CD8-positive, alpha-beta memory T cell (primary cell): ENCODE measurements around the gene SFMBT2. TPM values are rescaled to one million over a fixed set of nuclear protein-coding genes. Genes with fewer than 3 reads are reported as not detected.
A peak's percentile ranks its signal among the peaks of the same experiment; 100 is the strongest.

Source experiments
- CTCF ChIA-PET: fragments of 350-600 bp; sonication (Branson Sonifier 250); formaldehyde crosslinking; loops from one replicate; lab custom pipeline; 2021; ENCODE audit warnings: antibody characterized with exemption; lab: Charles Lee
- POLR2A ChIA-PET: fragments of 350-600 bp; sonication (Branson Sonifier 250); formaldehyde crosslinking; loops from one replicate; lab custom pipeline; 2021; ENCODE audit warnings: antibody characterized with exemption; lab: Charles Lee
- DNase-seq, 5 donors: peaks; one replicate each; pipeline versions ENCODE4 v3.0.0 to v3.0.0-alpha.2; 2020 to 2022; ENCODE audit warnings: mixed read lengths in 1 of 5
- H3K27ac ChIP-seq: one replicate; pipeline ENCODE4 v1.7.0; 2013; ENCODE audit warnings: low read depth, mild to moderate bottlenecking, low read length, moderate library complexity
- H3K27me3 ChIP-seq: 2 replicates; pipeline ENCODE4 v1.7.0; 2013; ENCODE audit warnings: low read length, mild to moderate bottlenecking; ENCODE audit not compliant: insufficient read depth, poor library complexity, severe bottlenecking
- H3K36me3 ChIP-seq: 2 replicates; pipeline ENCODE4 v1.7.0; 2013; ENCODE audit warnings: mild to moderate bottlenecking, low read length, moderate library complexity; ENCODE audit not compliant: insufficient read depth
- H3K4me1 ChIP-seq: 2 replicates; pipeline ENCODE4 v1.7.0; 2013; ENCODE audit warnings: mild to moderate bottlenecking, low read length, moderate library complexity; ENCODE audit not compliant: insufficient read depth
- H3K4me3 ChIP-seq: 2 replicates; pipeline ENCODE4 v1.7.0; 2013; ENCODE audit warnings: mild to moderate bottlenecking, low read length
- H3K9me3 ChIP-seq: 2 replicates; pipeline ENCODE4 v1.7.0; 2013; ENCODE audit warnings: mild to moderate bottlenecking, low read length
- H3K27ac Mint-ChIP-seq, 8 donors: one replicate each; pipeline ENCODE4 v1.8.0; 2020 to 2021; ENCODE audit warnings: mixed read lengths in 8 of 8, mild to moderate bottlenecking in 6 of 8, inconsistent platforms in 3 of 8, moderate library complexity in 3 of 8
- H3K27me3 Mint-ChIP-seq, 2 donors: one replicate each; pipeline ENCODE4 v1.8.0; 2020 to 2021; ENCODE audit warnings: mixed read lengths in 2 of 2, mild to moderate bottlenecking in 1 of 2, moderate library complexity in 1 of 2
- H3K36me3 Mint-ChIP-seq, 3 donors: one replicate each; pipeline ENCODE4 v1.8.0; 2020 to 2021; ENCODE audit warnings: mixed read lengths in 3 of 3, inconsistent platforms in 1 of 3, mild to moderate bottlenecking in 1 of 3
- H3K4me1 Mint-ChIP-seq, 3 donors: one replicate each; pipeline ENCODE4 v1.8.0; 2020 to 2021; ENCODE audit warnings: mixed read lengths in 3 of 3, inconsistent platforms in 1 of 3, mild to moderate bottlenecking in 1 of 3
- H3K4me3 Mint-ChIP-seq, 7 donors: one replicate each; pipeline ENCODE4 v1.8.0; 2020 to 2021; ENCODE audit warnings: mixed read lengths in 7 of 7, mild to moderate bottlenecking in 6 of 7, moderate library complexity in 4 of 7, inconsistent platforms in 2 of 7
- H3K9me3 Mint-ChIP-seq, 5 donors: one replicate each; pipeline ENCODE4 v1.8.0; 2020 to 2022; ENCODE audit warnings: mixed read lengths in 5 of 5, mild to moderate bottlenecking in 3 of 5, moderate library complexity in 2 of 5, inconsistent platforms in 1 of 5
- polyA plus RNA-seq: library from polyadenylated mRNA; unstranded; fragments of 300-500 nt; fragmentation: Illumina TruSeq; gene quantifications from one replicate; pipeline ENCODE4 v1.2.3, GENCODE V29; 2021
- total RNA-seq, 2 experiments: library from RNA; stranded (reverse); gene quantifications; one replicate each; pipeline ENCODE4 v1.2.3, GENCODE V29; 2021

SFMBT2 gene
- total and polyA plus RNA-seq, 3 experiments from 2014 or later = 4.9 to 18.3 (median 17.4) TPM

GRCh38 chr10:7255517-7255916 is 155.3 kb downstream of the SFMBT2 start:
- Histone ChIP-seq H3K4me3 (no peak overlapping the region), H3K4me1 (peaks cover 32% of the 10 kb centered on the region), H3K36me3 (no peaks in the 10 kb centered on the region), H3K27me3 (no peaks in the 10 kb centered on the region), H3K27ac (no peak overlapping the region), H3K9me3 (no peaks in the 10 kb centered on the region)
- peak overlapping the region in 7 of 8 donors; percentile 3 to 87 (median 44) for H3K27ac Mint-ChIP-seq
- ChIA-PET CTCF (interaction anchor here (1.4 kb wide), 1 partner anchor 14 kb away, joined by 3 read pairs; no protein-coding TSS in a partner anchor), POLR2A (no interaction called here)
- H3K27me3 Mint-ChIP-seq = peaks cover 0 to 6% of the 10 kb centered on the region in 2 donors
- peaks cover 55 to 73% (median 61%) of the 10 kb centered on the region in 3 donors for H3K4me1 Mint-ChIP-seq
- H3K4me3 Mint-ChIP-seq = no peak overlapping the region
- peaks cover 0 to 35% (median 13%) of the 10 kb centered on the region in 3 donors for H3K36me3 Mint-ChIP-seq
- H3K9me3 Mint-ChIP-seq = peaks cover 0 to 1% (median 0%) of the 10 kb centered on the region in 5 donors
- DNase-seq = no peak

DNA sequence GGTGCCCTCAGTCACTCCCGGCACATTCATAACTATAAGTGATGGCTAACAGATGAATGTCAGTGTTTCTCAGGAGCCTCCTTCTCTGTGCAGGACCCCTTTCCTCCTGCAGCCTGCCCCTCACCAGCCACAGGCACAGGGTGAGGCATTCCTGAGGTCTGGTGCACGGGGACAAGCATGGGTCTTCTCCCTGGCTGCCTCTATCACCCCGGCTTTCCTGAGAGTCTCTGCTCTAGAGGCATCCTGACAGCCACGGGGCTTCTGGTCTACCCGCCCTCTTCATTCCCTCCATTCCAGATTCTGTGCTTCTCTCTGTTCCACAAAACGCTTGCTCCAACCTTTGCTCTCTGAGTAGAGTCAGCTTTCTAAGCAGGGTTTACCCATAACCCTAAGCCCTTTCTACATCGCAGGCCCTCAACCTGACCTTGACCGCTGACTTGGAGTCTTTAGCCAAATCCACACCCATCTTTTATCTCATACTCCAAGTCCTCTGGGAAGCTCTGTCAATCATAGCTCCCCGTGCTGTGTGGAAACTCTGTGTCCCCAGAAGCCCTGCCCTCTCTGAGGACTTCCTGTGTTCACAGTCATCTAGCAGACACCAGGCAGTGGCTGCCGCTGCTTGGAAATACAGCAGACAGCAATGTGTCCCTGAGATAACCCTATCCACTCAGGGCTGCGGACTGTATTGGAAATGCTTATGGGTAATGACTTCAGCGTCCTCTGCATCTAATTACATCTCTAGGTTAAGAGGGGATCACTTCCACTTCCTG is 159.0 kb downstream of the SFMBT2 start:
- Mint-ChIP-seq H3K27me3 (peaks cover 0 to 5% of the 10 kb centered on the region in 2 donors), H3K36me3 (peaks cover 5 to 59% (median 17%) of the 10 kb centered on the region in 3 donors), H3K27ac (peak overlapping the region in 4 of 8 donors; percentile 1 to 66 (median 24))

DNA sequence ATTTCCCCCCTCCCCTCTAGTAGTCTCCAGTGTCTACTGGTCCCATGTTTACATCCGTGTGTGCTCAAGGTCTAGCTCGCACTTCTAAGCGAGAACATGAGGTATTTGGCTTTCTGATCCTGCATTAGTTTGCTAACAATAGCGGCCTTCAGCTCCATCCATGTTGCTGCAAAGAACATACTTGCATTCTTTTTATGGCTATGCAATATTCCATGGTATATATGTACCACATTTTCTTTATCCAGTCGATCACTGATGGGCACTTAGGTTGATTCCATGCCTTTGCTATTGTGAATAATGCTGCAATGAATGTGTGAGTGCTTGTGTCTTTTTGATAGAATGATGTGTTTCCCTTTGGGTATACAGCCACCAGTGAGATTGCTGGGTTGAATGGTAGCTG is 160.6 kb downstream of the SFMBT2 start:
- H3K9me3 Mint-ChIP-seq = peaks cover 0 to 1% (median 0%) of the 10 kb centered on the region in 5 donors
- H3K9me3 ChIP-seq = no peaks in the 10 kb centered on the region
- peaks cover 0 to 5% of the 10 kb centered on the region in 2 donors for H3K27me3 Mint-ChIP-seq
- peaks cover 5 to 64% (median 20%) of the 10 kb centered on the region in 3 donors for H3K36me3 Mint-ChIP-seq
- no peak overlapping the region for H3K4me3 Mint-ChIP-seq
- no peak overlapping the region for H3K27ac ChIP-seq
- no peaks in the 10 kb centered on the region for H3K27me3 ChIP-seq
- POLR2A ChIA-PET = no interaction called here
- H3K4me1 ChIP-seq = no peaks in the 10 kb centered on the region
- DNase-seq = no peak
- CTCF ChIA-PET = no interaction called here
- H3K4me1 Mint-ChIP-seq = peaks cover 14 to 31% (median 20%) of the 10 kb centered on the region in 3 donors
- no peak overlapping the region for H3K4me3 ChIP-seq
- H3K36me3 ChIP-seq = peaks cover 21% of the 10 kb centered on the region
- H3K27ac Mint-ChIP-seq = peak overlapping the region in 1 of 8 donors; percentile 11

More for the DNA sequence above, 159.0 kb downstream of the SFMBT2 start:
- Histone ChIP-seq H3K9me3 (no peaks in the 10 kb centered on the region), H3K4me3 (no peak overlapping the region), H3K36me3 (peaks cover 16% of the 10 kb centered on the region), H3K4me1 (peaks cover 4% of the 10 kb centered on the region), H3K27me3 (no peaks in the 10 kb centered on the region), H3K27ac (no peak overlapping the region)
- DNase-seq = no peak
- CTCF ChIA-PET = no interaction called here
- Mint-ChIP-seq H3K9me3 (peaks cover 0 to 1% (median 0%) of the 10 kb centered on the region in 5 donors), H3K4me3 (no peak overlapping the region), H3K4me1 (peaks cover 26 to 40% (median 30%) of the 10 kb centered on the region in 3 donors)
- POLR2A ChIA-PET = no interaction called here

DNA sequence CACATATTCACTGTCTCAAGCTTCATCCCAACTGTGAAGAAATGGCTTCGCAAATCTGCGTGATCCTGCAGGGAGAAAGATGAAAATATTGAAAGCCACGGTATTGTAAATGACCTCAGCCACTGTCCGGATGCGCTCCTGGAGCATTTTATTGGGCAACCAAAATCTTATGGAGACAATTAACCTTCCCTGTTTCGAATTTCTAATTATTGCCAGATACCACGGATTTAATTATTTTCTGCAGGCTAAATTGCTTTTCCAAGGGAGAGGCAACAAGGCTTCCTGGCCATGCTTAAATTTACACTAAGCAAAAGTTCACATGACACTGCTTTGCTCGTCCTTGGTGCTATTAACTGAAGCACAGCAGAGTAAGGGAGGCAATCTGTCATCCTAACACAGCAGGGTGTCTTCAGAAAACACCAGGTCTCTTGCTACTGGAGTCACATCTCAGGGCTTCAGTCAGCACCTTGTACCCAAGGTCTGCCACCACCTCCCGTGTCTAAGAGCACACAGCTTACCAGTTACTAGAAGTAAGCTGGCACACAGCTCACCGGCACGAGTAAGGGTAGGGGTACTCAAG is 162.2 kb downstream of the SFMBT2 start:
- H3K4me3 Mint-ChIP-seq = no peak overlapping the region
- peaks cover 25 to 34% (median 32%) of the 10 kb centered on the region in 3 donors for H3K4me1 Mint-ChIP-seq
- peaks cover 0 to 1% (median 0%) of the 10 kb centered on the region in 5 donors for H3K9me3 Mint-ChIP-seq
- ChIA-PET CTCF (no interaction called here), POLR2A (no interaction called here)
- no peak overlapping the region for H3K4me3 ChIP-seq
- H3K27ac ChIP-seq = no peak overlapping the region
- peaks cover 6% of the 10 kb centered on the region for H3K4me1 ChIP-seq
- no peak for DNase-seq
- H3K27ac Mint-ChIP-seq = peak overlapping the region in 1 of 8 donors; percentile 17
- H3K36me3 ChIP-seq = peaks cover 23% of the 10 kb centered on the region
- H3K27me3 ChIP-seq = no peaks in the 10 kb centered on the region
- no peaks in the 10 kb centered on the region for H3K9me3 ChIP-seq
- peaks cover 5 to 62% (median 17%) of the 10 kb centered on the region in 3 donors for H3K36me3 Mint-ChIP-seq
- peaks cover 0 to 8% of the 10 kb centered on the region in 2 donors for H3K27me3 Mint-ChIP-seq

DNA sequence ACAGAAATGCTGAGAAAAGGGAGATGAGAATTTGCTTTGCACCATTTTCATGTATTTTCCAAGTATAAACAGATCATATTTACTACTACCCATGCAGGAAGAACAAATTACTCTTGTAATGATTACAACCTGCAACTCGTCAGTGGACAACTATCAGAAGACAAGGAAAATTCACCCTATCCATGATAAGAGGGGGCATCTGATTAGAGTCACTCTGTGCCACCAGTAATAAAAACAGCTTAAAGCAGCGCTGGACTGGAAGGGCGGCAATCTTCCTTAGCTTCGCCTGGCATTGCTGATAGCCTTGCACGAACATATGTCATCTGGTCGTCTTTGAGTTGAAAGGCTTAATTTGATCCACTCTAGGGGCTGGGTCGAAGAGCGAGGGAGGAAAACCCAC is 162.7 kb downstream of the SFMBT2 start:
- H3K9me3 Mint-ChIP-seq = peaks cover 0 to 1% (median 0%) of the 10 kb centered on the region in 5 donors
- H3K4me3 Mint-ChIP-seq = no peak overlapping the region
- Histone ChIP-seq H3K27me3 (no peaks in the 10 kb centered on the region), H3K9me3 (no peaks in the 10 kb centered on the region), H3K4me1 (peaks cover 6% of the 10 kb centered on the region), H3K27ac (no peak overlapping the region), H3K36me3 (peaks cover 28% of the 10 kb centered on the region), H3K4me3 (no peak overlapping the region)
- DNase-seq = no peak
- POLR2A ChIA-PET = no interaction called here
- H3K4me1 Mint-ChIP-seq = peaks cover 29 to 37% (median 36%) of the 10 kb centered on the region in 3 donors
- H3K27me3 Mint-ChIP-seq = peaks cover 0 to 8% of the 10 kb centered on the region in 2 donors
- peaks cover 5 to 65% (median 17%) of the 10 kb centered on the region in 3 donors for H3K36me3 Mint-ChIP-seq
- CTCF ChIA-PET = no interaction called here
- H3K27ac Mint-ChIP-seq = peak overlapping the region in 1 of 8 donors; percentile 17

DNA sequence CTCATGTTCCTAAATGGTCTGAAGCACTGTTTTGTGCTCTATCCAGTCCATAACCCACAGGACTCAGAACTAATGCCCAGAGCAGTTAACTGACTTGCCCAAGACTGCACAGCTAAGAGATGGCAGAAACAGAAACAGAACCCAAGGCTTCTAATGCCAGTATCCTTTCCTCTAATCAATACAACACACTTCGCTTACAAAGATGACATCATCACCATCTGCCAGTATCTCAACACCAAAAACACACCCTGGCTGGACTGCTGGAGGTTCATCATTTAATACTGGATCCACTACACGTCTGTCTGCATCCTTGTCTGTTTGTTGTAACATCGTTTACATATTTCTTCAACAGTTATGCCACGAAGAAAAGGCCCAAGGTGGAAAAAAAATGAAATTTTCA is 165.3 kb downstream of the SFMBT2 start:
- H3K9me3 ChIP-seq = no peaks in the 10 kb centered on the region
- peaks cover 9 to 75% (median 24%) of the 10 kb centered on the region in 3 donors for H3K36me3 Mint-ChIP-seq
- H3K27me3 Mint-ChIP-seq = peaks cover 0 to 4% of the 10 kb centered on the region in 2 donors
- peaks cover 37% of the 10 kb centered on the region for H3K36me3 ChIP-seq
- H3K4me3 ChIP-seq = no peak overlapping the region
- H3K4me3 Mint-ChIP-seq = no peak overlapping the region
- H3K27ac Mint-ChIP-seq = no peak overlapping the region
- peaks cover 6% of the 10 kb centered on the region for H3K4me1 ChIP-seq
- peaks cover 27 to 38% (median 33%) of the 10 kb centered on the region in 3 donors for H3K4me1 Mint-ChIP-seq
- ChIA-PET POLR2A (no interaction called here), CTCF (no interaction called here)
- no peaks in the 10 kb centered on the region for H3K9me3 Mint-ChIP-seq
- H3K27ac ChIP-seq = no peak overlapping the region
- DNase-seq = no peak
- no peaks in the 10 kb centered on the region for H3K27me3 ChIP-seq

DNA sequence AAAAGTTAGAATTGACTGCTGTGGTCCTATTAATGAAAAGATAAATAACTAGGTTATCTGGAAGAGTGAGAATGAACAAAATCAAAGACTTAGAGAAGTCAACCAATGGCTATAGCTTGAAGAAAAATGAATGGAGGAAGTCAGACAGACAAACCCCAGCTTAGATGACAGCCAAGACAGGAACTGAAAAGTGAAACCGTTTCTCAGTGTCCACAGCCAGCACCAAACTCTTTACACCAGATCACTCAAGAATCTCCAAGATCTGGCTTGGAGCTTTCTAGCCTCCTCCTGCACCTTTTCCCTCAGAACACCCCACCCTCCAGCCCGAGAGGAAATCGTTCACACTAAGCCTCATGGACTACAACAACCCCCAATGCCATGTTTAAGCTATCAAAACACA is 167.0 kb downstream of the SFMBT2 start:
- Mint-ChIP-seq H3K27ac (peak overlapping the region in 6 of 8 donors; percentile 28 to 88 (median 64)), H3K4me1 (peaks cover 42 to 55% (median 50%) of the 10 kb centered on the region in 3 donors), H3K36me3 (peaks cover 11 to 70% (median 27%) of the 10 kb centered on the region in 3 donors), H3K4me3 (peak overlapping the region in 5 of 7 donors; percentile 14 to 65 (median 49)), H3K27me3 (peaks cover 0 to 3% of the 10 kb centered on the region in 2 donors), H3K9me3 (no peaks in the 10 kb centered on the region)
- no peaks in the 10 kb centered on the region for H3K9me3 ChIP-seq
- H3K4me1 ChIP-seq = peaks cover 13% of the 10 kb centered on the region
- ChIA-PET POLR2A (no interaction called here), CTCF (no interaction called here)
- DNase-seq = no peak
- peaks cover 28% of the 10 kb centered on the region for H3K36me3 ChIP-seq
- no peak overlapping the region for H3K4me3 ChIP-seq
- no peak overlapping the region for H3K27ac ChIP-seq
- H3K27me3 ChIP-seq = no peaks in the 10 kb centered on the region

GRCh38 chr10:7243139-7243538 is 167.7 kb downstream of the SFMBT2 start:
- Mint-ChIP-seq H3K4me1 (peaks cover 46 to 60% (median 54%) of the 10 kb centered on the region in 3 donors), H3K36me3 (peaks cover 8 to 68% (median 24%) of the 10 kb centered on the region in 3 donors), H3K4me3 (peak overlapping the region in 2 of 7 donors; percentile 11 to 36), H3K27ac (no peak overlapping the region), H3K27me3 (peaks cover 0 to 3% of the 10 kb centered on the region in 2 donors), H3K9me3 (no peaks in the 10 kb centered on the region)
- Histone ChIP-seq H3K27ac (no peak overlapping the region), H3K9me3 (no peaks in the 10 kb centered on the region), H3K4me1 (peaks cover 13% of the 10 kb centered on the region), H3K4me3 (no peak overlapping the region), H3K36me3 (peaks cover 23% of the 10 kb centered on the region), H3K27me3 (no peaks in the 10 kb centered on the region)
- POLR2A ChIA-PET = no interaction called here
- DNase-seq = no peak
- CTCF ChIA-PET = no interaction called here
